Neuronal stem cell (in vitro differentiated cells): Measurements from ENCODE around the gene TRIM54.

Experiments used
- DNase-seq: peaks from one replicate; pipeline ENCODE4 v3.0.0-alpha.2; 2013; ENCODE audit warnings: low spot score
- H2AFZ ChIP-seq: one replicate; pipeline ENCODE4 v1.6.1; 2013; ENCODE audit warnings: mild to moderate bottlenecking, low read length, inconsistent platforms
- H2AK5ac ChIP-seq: 2 replicates; pipeline ENCODE4 v1.6.1; 2013; ENCODE audit warnings: low read depth, mild to moderate bottlenecking, inconsistent platforms, low read length, moderate library complexity, mixed read lengths
- H2BK120ac ChIP-seq: 2 replicates; pipeline ENCODE4 v1.6.1; 2013; ENCODE audit warnings: low read depth, mild to moderate bottlenecking, inconsistent platforms, low read length, moderate library complexity, mixed read lengths
- H2BK12ac ChIP-seq: one replicate; pipeline ENCODE4 v1.6.1; 2013; ENCODE audit warnings: low read length, inconsistent platforms
- H2BK15ac ChIP-seq: 2 replicates; pipeline ENCODE4 v1.6.1; 2013; ENCODE audit warnings: mild to moderate bottlenecking, low read length, inconsistent platforms, mixed read lengths
- H2BK5ac ChIP-seq: one replicate; pipeline ENCODE4 v1.6.1; 2013; ENCODE audit warnings: inconsistent platforms, mild to moderate bottlenecking, low read length, moderate library complexity
- H3K14ac ChIP-seq: one replicate; pipeline ENCODE4 v1.6.1; 2013; ENCODE audit warnings: low read length, inconsistent platforms
- H3K18ac ChIP-seq: 2 replicates; pipeline ENCODE4 v1.6.1; 2013; ENCODE audit warnings: low read length, inconsistent platforms
- H3K23ac ChIP-seq: 2 replicates; pipeline ENCODE4 v1.6.1; 2013; ENCODE audit warnings: low read depth, mild to moderate bottlenecking, mixed read lengths, low read length, inconsistent platforms; ENCODE audit not compliant: poor library complexity
- H3K27ac ChIP-seq: replicated peaks from 3 replicates; pipeline ENCODE4 v1.5.1; 2013; ENCODE audit warnings: low read length, inconsistent platforms
- H3K27me3 ChIP-seq, 3 experiments: 2 replicates each; pipeline ENCODE4 v1.6.1; 2013; ENCODE audit warnings: low read length in 3 of 3, mild to moderate bottlenecking in 2 of 3, inconsistent platforms in 1 of 3, low read depth in 1 of 3, mixed read lengths in 1 of 3, moderate library complexity in 1 of 3; ENCODE audit not compliant: control insufficient read depth in 3 of 3, insufficient read depth in 3 of 3
- H3K36me3 ChIP-seq, 2 donors: replicated peaks in 1 of 2; 2 replicates each; pipeline ENCODE4 v1.6.1; 2013; ENCODE audit warnings: low read length in 2 of 2; ENCODE audit not compliant: control insufficient read depth in 2 of 2, insufficient read depth in 2 of 2
- H3K4ac ChIP-seq: 2 replicates; pipeline ENCODE4 v1.6.1; 2013; ENCODE audit warnings: inconsistent platforms, mild to moderate bottlenecking, low read length, moderate library complexity
- H3K4me1 ChIP-seq, 2 donors: 1 replicate in 1 of 2; 2 replicates in 1 of 2; pipeline ENCODE4 v1.6.1; 2013; ENCODE audit warnings: low read length in 2 of 2, low read depth in 1 of 2; ENCODE audit not compliant: control insufficient read depth in 2 of 2, insufficient read depth in 1 of 2
- H3K4me2 ChIP-seq: one replicate; pipeline ENCODE4 v1.6.1; 2013; ENCODE audit warnings: mild to moderate bottlenecking, low read length, inconsistent platforms; ENCODE audit not compliant: insufficient read depth, poor library complexity, severe bottlenecking
- H3K4me3 ChIP-seq, 2 donors: 2 replicates each; pipeline ENCODE4 v1.5.1; 2013; ENCODE audit warnings: low read length in 2 of 2, mild to moderate bottlenecking in 2 of 2, inconsistent platforms in 1 of 2, moderate library complexity in 1 of 2
- H3K79me1 ChIP-seq: one replicate; pipeline ENCODE4 v1.6.1; 2013; ENCODE audit warnings: low read depth, mild to moderate bottlenecking, inconsistent platforms, low read length, moderate library complexity
- H3K9ac ChIP-seq: one replicate; pipeline ENCODE4 v1.6.1; 2013; ENCODE audit warnings: mild to moderate bottlenecking, low read depth, low read length, inconsistent platforms; ENCODE audit not compliant: poor library complexity
- H3K9me3 ChIP-seq, 2 donors: replicated peaks in 1 of 2; 2 replicates each; pipeline versions ENCODE3 to v1.6.1; 2013; ENCODE audit warnings: low read length in 2 of 2, mild to moderate bottlenecking in 2 of 2, inconsistent platforms in 1 of 2, low read depth in 1 of 2, mixed read lengths in 1 of 2, moderate library complexity in 1 of 2; ENCODE audit not compliant: control insufficient read depth in 2 of 2, insufficient read depth in 1 of 2
- H4K8ac ChIP-seq: one replicate; pipeline ENCODE4 v1.6.1; 2013; ENCODE audit warnings: low read depth, mild to moderate bottlenecking, inconsistent platforms, low read length, moderate library complexity
- H4K91ac ChIP-seq: one replicate; pipeline ENCODE4 v1.6.1; 2013; ENCODE audit warnings: low read length, low read depth, mild to moderate bottlenecking, inconsistent platforms; ENCODE audit not compliant: poor library complexity
- WGBS, 2 donors: extraction: QIAGEN DNeasy Blood & Tissue Kit; methylation state at CpG; one replicate each; pipeline ENCODE4 v1.1.7; 2013; ENCODE audit warnings: missing lambda C conversion rate in 2 of 2, mixed read lengths in 1 of 2; ENCODE audit not compliant: insufficient read length in 2 of 2, insufficient replicate concordance in 1 of 2; ENCODE audit errors: extremely low coverage in 2 of 2; 5-methylcytosine and 5-hydroxymethylcytosine counted together

Gene TRIM54

DNA sequence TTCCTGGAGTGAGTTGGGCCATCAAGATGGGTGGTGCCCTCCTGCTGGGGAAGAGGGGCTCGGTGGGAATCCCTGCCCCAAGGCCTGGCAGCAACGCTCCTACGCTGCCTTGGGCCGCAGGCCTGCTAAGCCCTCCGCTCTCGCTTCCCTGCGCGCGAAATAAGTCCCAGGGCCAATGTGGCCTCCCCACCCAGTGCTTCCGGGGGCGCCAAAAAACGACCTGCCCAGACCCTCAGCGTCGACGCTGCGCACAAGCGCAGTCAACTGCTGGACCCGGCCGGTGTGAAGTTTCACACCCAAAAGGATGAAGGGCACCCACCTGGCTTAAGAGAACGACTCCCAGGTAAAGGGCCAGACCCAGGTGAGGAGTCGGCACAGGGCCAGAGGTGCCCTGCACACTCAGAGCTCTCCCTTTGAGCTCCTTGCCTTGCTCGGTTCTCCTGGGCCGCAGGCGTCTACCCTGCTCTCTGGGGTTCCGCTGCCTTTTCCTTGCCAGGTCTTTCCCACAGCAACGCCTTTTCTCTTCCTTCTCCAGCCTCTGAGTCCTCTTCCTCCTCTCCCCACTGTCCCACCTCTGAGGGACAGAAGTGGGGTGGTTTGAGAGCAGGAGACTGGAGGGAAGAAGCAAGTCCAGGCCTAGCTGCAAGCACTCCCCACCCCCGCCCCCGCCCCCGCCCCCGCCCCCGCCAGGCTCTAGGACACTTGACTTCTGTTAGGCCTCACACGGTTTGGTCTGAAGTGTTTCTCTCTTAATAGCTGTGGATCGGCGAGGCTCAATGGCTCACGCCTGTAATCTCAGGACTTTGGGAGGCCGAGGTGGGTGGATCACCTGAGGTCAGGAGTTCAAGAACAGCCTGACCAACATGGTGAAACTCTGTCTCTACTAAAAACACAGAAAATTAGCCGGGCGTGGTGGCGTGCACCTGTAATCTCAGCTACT, 6.7 kb upstream of the TRIM54 start, which contains the start of gene DNAJC5G:
Gene DNAJC5G (plus strand): TSS at position 223 of the 940 bp plus-strand sequence. CDS start 1,296 bp downstream, outside the sequence.
- Histone ChIP-seq H3K9me3 (no peaks in the 10 kb centered on the region), H3K18ac (no peak within 1 kb of the TSS), H3K27ac (no peak within 1 kb of the TSS), H2BK12ac (no peak within 1 kb of the TSS), H2BK120ac (no peak within 1 kb of the TSS), H3K4me1 (no peaks in the 10 kb centered on the region), H2BK15ac (no peak within 1 kb of the TSS), H4K91ac (no peak within 1 kb of the TSS), H3K4me2 (no peak within 1 kb of the TSS), H2BK5ac (no peak within 1 kb of the TSS), H3K4ac (no peak within 1 kb of the TSS), H3K23ac (no peak within 1 kb of the TSS), H3K27me3 (peaks cover 0 to 65% (median 0%) of the 10 kb centered on the region in 3 experiments), H3K79me1 (no peaks in the 10 kb centered on the region), H3K36me3 (no peaks in the 10 kb centered on the region), H4K8ac (no peak within 1 kb of the TSS), H3K9ac (no peak within 1 kb of the TSS), H2AFZ (no peak within 1 kb of the TSS), H3K4me3 (no peak within 1 kb of the TSS), H2AK5ac (no peak within 1 kb of the TSS), H3K14ac (no peak within 1 kb of the TSS)
- no CpG with 5 or more reads among the region's 39 CpGs for WGBS, 2 donors
- no peak for DNase-seq

DNA sequence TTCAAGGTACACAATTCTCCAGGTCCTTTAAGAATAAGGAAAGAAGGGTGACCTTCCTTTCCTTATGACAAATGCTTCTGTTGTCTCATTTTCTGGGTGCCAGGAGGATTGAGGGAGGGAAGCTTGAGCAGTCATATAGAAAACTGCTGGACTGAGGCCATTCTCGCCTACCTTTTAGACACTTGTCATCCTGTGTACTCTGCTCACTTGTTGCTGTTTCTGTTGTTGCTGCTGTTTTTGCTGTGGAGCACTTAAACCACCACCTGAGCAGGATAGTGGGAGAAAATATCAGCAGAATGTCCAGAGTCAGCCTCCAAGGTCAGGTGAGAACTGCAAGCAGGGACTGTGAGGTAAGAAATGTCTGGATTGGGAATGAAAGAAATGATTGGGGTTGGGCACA, 4.2 kb upstream of the TRIM54 start:
- H3K4me2 ChIP-seq: no peak overlapping the region
- peaks cover 0 to 7% of the 10 kb centered on the region in 2 donors for H3K4me1 ChIP-seq
- H3K79me1 ChIP-seq: no peaks in the 10 kb centered on the region
- H3K4ac ChIP-seq: no peak overlapping the region
- no peak overlapping the region for H3K9ac ChIP-seq
- H2AFZ ChIP-seq: no peak overlapping the region
- H2BK15ac ChIP-seq: no peak overlapping the region
- no peak overlapping the region for H3K14ac ChIP-seq
- H4K8ac ChIP-seq: no peak overlapping the region
- H4K91ac ChIP-seq: no peak overlapping the region
- H2BK12ac ChIP-seq: no peak overlapping the region
- no peak overlapping the region for H3K4me3 ChIP-seq
- H3K36me3 ChIP-seq: no peaks in the 10 kb centered on the region
- no peaks in the 10 kb centered on the region for H3K9me3 ChIP-seq
- no peak overlapping the region for H2BK120ac ChIP-seq
- no peak for DNase-seq
- H3K23ac ChIP-seq: no peak overlapping the region
- no peak overlapping the region for H3K27ac ChIP-seq
- H3K18ac ChIP-seq: no peak overlapping the region
- no CpG with 5 or more reads among the region's 1 CpG for WGBS, 2 donors
- H2BK5ac ChIP-seq: no peak overlapping the region
- H2AK5ac ChIP-seq: no peak overlapping the region
- H3K27me3 ChIP-seq: peaks cover 0 to 70% (median 2%) of the 10 kb centered on the region in 3 experiments

DNA sequence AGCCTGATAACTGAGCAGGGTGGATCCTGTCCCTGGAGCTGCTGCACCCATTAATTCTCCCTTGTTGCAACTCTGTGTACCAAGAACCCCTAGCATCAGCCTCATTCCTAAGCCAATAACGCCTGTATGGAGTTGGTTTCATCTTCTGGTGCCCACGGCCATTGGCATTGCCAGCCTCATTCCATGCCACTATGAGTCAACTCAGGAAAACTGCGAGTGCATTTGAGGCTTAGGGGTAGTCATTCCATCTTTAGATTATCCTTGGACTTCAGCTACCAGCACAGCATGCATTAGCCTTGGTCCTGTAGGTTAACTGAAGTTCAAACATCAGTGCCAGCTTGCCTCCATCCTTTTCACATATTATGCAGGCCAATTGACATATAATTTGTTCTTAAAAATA, 1.4 kb upstream of the TRIM54 start:
- no peaks in the 10 kb centered on the region for H3K79me1 ChIP-seq
- H3K18ac ChIP-seq: no peak overlapping the region
- no peak for DNase-seq
- H3K9me3 ChIP-seq: no peaks in the 10 kb centered on the region
- H3K36me3 ChIP-seq: no peaks in the 10 kb centered on the region
- H3K14ac ChIP-seq: no peak overlapping the region
- no peak overlapping the region for H2BK120ac ChIP-seq
- no peak overlapping the region for H2AFZ ChIP-seq
- no peak overlapping the region for H3K4me3 ChIP-seq
- no CpG with 5 or more reads among the region's 3 CpGs for WGBS, 2 donors
- no peak overlapping the region for H2BK5ac ChIP-seq
- H2BK15ac ChIP-seq: no peak overlapping the region
- H3K9ac ChIP-seq: no peak overlapping the region
- H3K4me2 ChIP-seq: no peak overlapping the region
- no peak overlapping the region for H2AK5ac ChIP-seq
- no peak overlapping the region for H3K27ac ChIP-seq
- H3K4me1 ChIP-seq: peaks cover 0 to 7% of the 10 kb centered on the region in 2 donors
- H4K8ac ChIP-seq: no peak overlapping the region
- H3K4ac ChIP-seq: no peak overlapping the region
- no peak overlapping the region for H2BK12ac ChIP-seq
- H4K91ac ChIP-seq: no peak overlapping the region
- H3K23ac ChIP-seq: no peak overlapping the region
- peaks cover 0 to 75% (median 2%) of the 10 kb centered on the region in 3 experiments for H3K27me3 ChIP-seq

DNA sequence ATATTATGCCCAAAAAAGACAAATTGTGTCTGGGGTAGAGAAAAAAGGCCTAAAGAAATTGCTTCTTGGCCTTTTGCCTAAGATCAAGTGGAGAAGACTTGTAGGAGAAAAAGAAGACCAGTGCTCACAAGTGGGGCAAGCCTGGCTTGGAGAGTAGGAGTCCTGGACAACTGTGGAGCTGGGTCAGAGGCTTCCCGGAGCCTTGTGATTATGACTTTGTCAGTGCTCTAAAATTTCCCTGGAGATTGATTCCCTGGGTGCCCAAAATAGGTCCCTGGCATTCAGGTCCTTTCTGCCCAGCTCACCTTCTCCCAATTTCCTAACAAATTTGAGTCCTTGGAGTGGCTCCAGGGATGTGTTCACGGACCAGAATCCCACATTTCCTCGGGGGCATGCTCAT, 787 bp upstream of the TRIM54 start:
- Histone ChIP-seq H3K18ac (no peak overlapping the region), H4K8ac (no peak overlapping the region), H3K4ac (no peak overlapping the region), H2BK5ac (no peak overlapping the region), H2BK120ac (no peak overlapping the region), H3K14ac (no peak overlapping the region), H3K9me3 (no peaks in the 10 kb centered on the region), H3K27me3 (peaks cover 0 to 76% (median 2%) of the 10 kb centered on the region in 3 experiments), H3K4me2 (no peak overlapping the region), H4K91ac (no peak overlapping the region), H3K79me1 (no peaks in the 10 kb centered on the region), H3K4me3 (no peak overlapping the region), H3K9ac (no peak overlapping the region), H3K4me1 (peaks cover 0 to 7% of the 10 kb centered on the region in 2 donors), H2AFZ (no peak overlapping the region), H3K36me3 (no peaks in the 10 kb centered on the region), H3K23ac (no peak overlapping the region), H2AK5ac (no peak overlapping the region), H2BK15ac (no peak overlapping the region), H3K27ac (no peak overlapping the region), H2BK12ac (no peak overlapping the region)
- no CpG with 5 or more reads among the region's 3 CpGs for WGBS, 2 donors
- no peak for DNase-seq
